Panc1 (cell line): ENCODE data around the gene THSD7B.

Experiments
- CTCF ChIP-seq: fragments of 450-650 bp; IDR thresholded peaks from 2 replicates; pipeline ENCODE4 v1.5.1; 2017; ENCODE audit warnings: mild to moderate bottlenecking
- POLR2AphosphoS5 ChIP-seq: IDR thresholded peaks from 2 replicates; pipeline ENCODE4 v1.6.1; 2012; ENCODE audit warnings: mild to moderate bottlenecking, low read depth, low read length, moderate library complexity
- SIN3A ChIP-seq: IDR thresholded peaks from 2 replicates; pipeline ENCODE4 v1.6.1; 2012; ENCODE audit warnings: low read depth, mild to moderate bottlenecking, low read length, moderate library complexity, borderline replicate concordance; ENCODE audit not compliant: insufficient read depth

DNA sequence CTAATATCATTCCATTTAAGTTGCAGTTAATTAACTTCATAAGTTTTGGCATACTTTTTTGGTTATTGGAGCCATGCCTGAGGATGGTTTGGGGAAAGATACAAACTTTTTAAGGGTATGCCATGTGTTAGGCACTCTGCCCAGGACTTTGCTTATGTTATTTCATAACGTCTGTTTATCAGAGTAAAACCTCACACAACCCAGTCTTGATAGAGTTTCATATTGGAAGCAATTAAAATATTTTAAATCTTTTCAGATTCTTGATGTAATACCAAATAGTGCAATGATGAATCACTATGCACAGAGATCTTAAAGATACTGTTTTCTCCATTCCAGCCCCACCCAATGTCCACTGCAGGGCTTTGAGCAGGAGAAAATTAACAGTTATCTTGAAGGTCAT, 669.8 kb downstream of the THSD7B start:
- TF ChIP-seq POLR2AphosphoS5 (no peak), CTCF (no peak), SIN3A (no peak)
